GM10248 (cell line): ENCODE measurements around the gene AGPAT2.

Experiments
- CTCF ChIA-PET: fragments of 300-600 bp; sonication (Branson Sonifier 250); formaldehyde crosslinking; extraction: SDS; loops from one replicate; lab custom pipeline; 2021; ENCODE audit warnings: antibody characterized with exemption; lab: Yijun Ruan, JAX
- POLR2A ChIA-PET: fragments of 350-650 bp; sonication (Branson Sonifier 250); formaldehyde crosslinking; extraction: SDS; loops from one replicate; lab custom pipeline; 2020; ENCODE audit warnings: antibody characterized with exemption; lab: Yijun Ruan, JAX
- DNase-seq: peaks from one replicate; pipeline ENCODE4 v3.0.0; 2012; ENCODE audit errors: extremely low spot score
- CTCF ChIP-seq: IDR thresholded peaks from 2 replicates; pipeline ENCODE4 v1.5.1; 2012; ENCODE audit warnings: mild to moderate bottlenecking, low read depth; ENCODE audit errors: extremely low read depth, missing control alignments, control extremely low read depth

AGPAT2 gene

GRCh38 chr9:136725612-136726011, 38.4 kb upstream of the AGPAT2 start:
- CTCF ChIA-PET, result interaction anchor here (0.8 to 4.8 kb wide), 2 partner anchors 16 to 41 kb away, joined by 4 to 27 read pairs; partner anchors contain the start of gene LCN10
- POLR2A ChIA-PET, result no interaction called here
- no peak for TF ChIP-seq CTCF
- DNase-seq, result no peak

GRCh38 chr9:136724772-136725171, 37.5 kb upstream of the AGPAT2 start:
- ChIA-PET POLR2A (no interaction called here), CTCF (no interaction called here)

GRCh38 chr9:136723989-136724388, 36.7 kb upstream of the AGPAT2 start:
- ChIA-PET POLR2A (interaction anchor here (0.6 kb wide), 1 partner anchor 393 kb away, joined by 3 read pairs; no protein-coding TSS in a partner anchor), CTCF (no interaction called here)
- no peak for TF ChIP-seq CTCF
- no peak for DNase-seq

More at GRCh38 chr9:136724772-136725171, 37.5 kb upstream of the AGPAT2 start:
- TF ChIP-seq CTCF, result no peak
- DNase-seq, result no peak

GRCh38 chr9:136723362-136723976, 36.2 kb upstream of the AGPAT2 start:
- DNase-seq, result no peak
- ChIA-PET CTCF (interaction anchor here (1.0 to 1.4 kb wide), 2 partner anchors 10 to 20 kb away, joined by 3 to 4 read pairs; no protein-coding TSS in a partner anchor), POLR2A (no interaction called here)
- TF ChIP-seq CTCF, result no peak

GRCh38 chr9:136722969-136723356, 35.7 kb upstream of the AGPAT2 start:
- CTCF ChIA-PET, result interaction anchor here (1.0 to 1.4 kb wide), 2 partner anchors 10 to 20 kb away, joined by 3 to 4 read pairs; no protein-coding TSS in a partner anchor
- no peak for DNase-seq

GRCh38 chr9:136722093-136722968, 35.1 kb upstream of the AGPAT2 start:
- no peak for TF ChIP-seq CTCF
- POLR2A ChIA-PET, result no interaction called here
- DNase-seq, result no peak
- CTCF ChIA-PET, result interaction anchor here (1.0 to 1.4 kb wide), 2 partner anchors 9 to 19 kb away, joined by 3 to 4 read pairs; no protein-coding TSS in a partner anchor

More at GRCh38 chr9:136722969-136723356, 35.7 kb upstream of the AGPAT2 start:
- POLR2A ChIA-PET, result no interaction called here
- no peak for TF ChIP-seq CTCF
